Ovary (tissue), 9 donors: Measurements from ENCODE around the gene GATAD2A. TPM values are rescaled to one million over a fixed set of nuclear protein-coding genes. Genes with fewer than 3 reads are reported as not detected.

Source experiments
- DNase-seq, 5 donors: peaks; one replicate each; pipeline ENCODE4 v3.0.0-alpha.2; 2019 to 2020
- H3K27ac ChIP-seq, 2 donors: fragments of 200-600 bp; one replicate each; pipeline versions ENCODE4 v1.5.1 to v1.8.0; 2019 to 2022
- H3K27me3 ChIP-seq: fragments of 200-600 bp; one replicate; pipeline ENCODE4 v1.8.0; 2022
- H3K36me3 ChIP-seq: fragments of 200-600 bp; sonication (generic); one replicate; pipeline ENCODE4 v1.5.1; 2019
- H3K4me1 ChIP-seq: one replicate; pipeline ENCODE4 v1.8.1; 2013; ENCODE audit warnings: mild to moderate bottlenecking, moderate library complexity; ENCODE audit not compliant: insufficient read depth
- H3K4me3 ChIP-seq: fragments of 200-600 bp; sonication (generic); one replicate; pipeline ENCODE4 v1.5.1; 2017
- H3K9me3 ChIP-seq, 2 donors: fragments of 200-600 bp in 1 of 2; sonication (generic) in 1 of 2; one replicate each; pipeline versions ENCODE4 v1.5.1 to v1.8.1; 2013 to 2019; ENCODE audit warnings: mild to moderate bottlenecking in 1 of 2, moderate library complexity in 1 of 2
- EP300 ChIP-seq: sonication (generic); formaldehyde crosslinking; IDR thresholded peaks from one replicate; pipeline ENCODE4 v1.6.1; 2017; ENCODE audit warnings: antibody characterized with exemption
- POLR2A ChIP-seq: fragments of 450-650 bp; IDR thresholded peaks from one replicate; pipeline ENCODE4 v1.6.1; 2017; ENCODE audit warnings: antibody characterized with exemption, mild to moderate bottlenecking, moderate library complexity
- WGBS, 3 donors: extraction: QIAGEN DNeasy Blood & Tissue Kit in 1 of 3; methylation state at CpG; one replicate each; pipeline versions ENCODE4 v1.1.5 to v1.1.7; 2013 to 2017; 5-methylcytosine and 5-hydroxymethylcytosine counted together
- intact Hi-C, 4 donors: fragments of 100-400 bp; cut with DNase I; formaldehyde crosslinking; loops; one replicate each; pipeline versions ENCODE4 v1.11.0 to v1.15.1; 2022 to 2023
- polyA plus RNA-seq, 2 donors: library from polyadenylated mRNA; stranded (reverse); fragments of 200-250 nt in 1 of 2; fragments of 350-450 nt in 1 of 2; fragmentation: Illumina TruSeq in 1 of 2; extraction: RNeasy Lipid Tissue Mini Kit (QIAGEN cat#74804) in 1 of 2; gene quantifications; one replicate each; pipeline ENCODE4 v1.2.3, GENCODE V29; 2013 to 2014
- total RNA-seq, 7 donors: library from RNA; depleted of rRNA in 2 of 7; stranded (reverse); fragments of >200 nt in 2 of 7; fragmentation: NEBNext Ultra II Directional in 3 of 7; extraction: Animal tissue kit (Norgen Biotek cat#: 25700) in 3 of 7; gene quantifications; one replicate each; pipeline versions ENCODE4 v1.1.0 to v1.2.4, GENCODE V29; 2016 to 2023
- TF ChIP-seq, protein P1 (sequence below), 3 donors: fragments of 450-650 bp in 2 of 3; fragments of 200-600 bp in 1 of 3; IDR thresholded peaks; one replicate each; pipeline versions ENCODE4 v1.5.1 to v1.8.0; 2016 to 2022; ENCODE audit warnings: antibody characterized with exemption in 3 of 3, mild to moderate bottlenecking in 1 of 3
- donor health status: DM: no; HTN: no; CAD: no; lungs with moderate emphysema.
- donor health status: DM: no; HTN: no; CAD: no.
- donor health status: Bipolar disorder and iron deficiency.
- donor health status: DM: yes; HTN: yes; CAD: no.
- donor health status: DM: no; HTN: no; CAD: no.
- donor health status: DM: yes; HTN: yes; CAD: no.

GATAD2A gene
- total and polyA plus RNA-seq, 9 donors = 10.7 to 83.0 (median 52.2) TPM

DNA sequence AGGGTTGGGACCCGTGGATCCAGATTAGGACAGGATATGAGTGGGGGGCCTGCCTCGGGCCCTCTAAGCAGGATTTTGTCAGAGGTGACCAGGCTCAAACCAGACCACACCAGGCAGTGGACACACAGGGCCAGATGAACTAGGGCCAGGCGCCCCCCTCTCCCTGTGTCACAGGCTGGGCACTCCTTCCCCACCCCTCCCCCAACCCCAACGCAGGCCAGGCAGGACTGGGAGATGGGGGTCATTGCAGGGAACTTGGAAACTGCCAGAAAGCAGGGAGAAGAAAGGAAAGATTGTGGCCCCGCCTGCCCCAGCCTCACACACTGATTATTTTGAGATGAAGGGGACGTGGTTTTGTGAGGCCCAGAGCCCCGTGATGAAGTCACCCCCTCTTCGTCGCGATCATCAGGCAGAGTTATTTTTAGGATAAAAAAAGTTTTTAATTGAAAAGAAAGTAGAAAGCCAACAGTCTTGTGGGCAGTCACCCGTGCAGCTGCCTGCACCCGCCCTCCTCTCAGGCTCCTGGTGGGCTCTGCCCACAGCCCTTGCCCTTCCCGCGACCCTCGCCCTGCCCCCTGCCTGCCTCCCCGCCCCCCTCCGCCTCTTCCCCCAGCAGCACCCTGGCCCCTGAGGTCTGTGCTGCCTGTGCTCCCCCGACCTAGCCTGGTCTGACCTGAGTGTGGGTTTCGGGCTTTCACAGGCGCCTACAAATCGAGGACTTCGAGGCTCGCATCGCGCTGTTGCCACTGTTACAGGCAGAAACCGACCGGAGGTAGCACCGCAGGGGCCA lies 121.3 kb downstream of the GATAD2A start:
- Histone ChIP-seq H3K9me3 (no peaks in the 10 kb centered on the region), H3K36me3 (no peaks in the 10 kb centered on the region), H3K4me3 (no peak overlapping the region), H3K4me1 (no peaks in the 10 kb centered on the region), H3K27ac (no peak overlapping the region), H3K27me3 (no peaks in the 10 kb centered on the region)
- DNase-seq = no peak
- intact Hi-C loops = no loop called here
- TF ChIP-seq POLR2A (no peak), EP300 (no peak)
- TF ChIP-seq, protein P1, sequence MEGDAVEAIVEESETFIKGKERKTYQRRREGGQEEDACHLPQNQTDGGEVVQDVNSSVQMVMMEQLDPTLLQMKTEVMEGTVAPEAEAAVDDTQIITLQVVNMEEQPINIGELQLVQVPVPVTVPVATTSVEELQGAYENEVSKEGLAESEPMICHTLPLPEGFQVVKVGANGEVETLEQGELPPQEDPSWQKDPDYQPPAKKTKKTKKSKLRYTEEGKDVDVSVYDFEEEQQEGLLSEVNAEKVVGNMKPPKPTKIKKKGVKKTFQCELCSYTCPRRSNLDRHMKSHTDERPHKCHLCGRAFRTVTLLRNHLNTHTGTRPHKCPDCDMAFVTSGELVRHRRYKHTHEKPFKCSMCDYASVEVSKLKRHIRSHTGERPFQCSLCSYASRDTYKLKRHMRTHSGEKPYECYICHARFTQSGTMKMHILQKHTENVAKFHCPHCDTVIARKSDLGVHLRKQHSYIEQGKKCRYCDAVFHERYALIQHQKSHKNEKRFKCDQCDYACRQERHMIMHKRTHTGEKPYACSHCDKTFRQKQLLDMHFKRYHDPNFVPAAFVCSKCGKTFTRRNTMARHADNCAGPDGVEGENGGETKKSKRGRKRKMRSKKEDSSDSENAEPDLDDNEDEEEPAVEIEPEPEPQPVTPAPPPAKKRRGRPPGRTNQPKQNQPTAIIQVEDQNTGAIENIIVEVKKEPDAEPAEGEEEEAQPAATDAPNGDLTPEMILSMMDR (IDR thresholded peaks at IDR 0.05) = no peak
- 76 to 79% (median 78%) methylated on average over 28 of the region's 28 CpGs for WGBS, 3 donors

DNA sequence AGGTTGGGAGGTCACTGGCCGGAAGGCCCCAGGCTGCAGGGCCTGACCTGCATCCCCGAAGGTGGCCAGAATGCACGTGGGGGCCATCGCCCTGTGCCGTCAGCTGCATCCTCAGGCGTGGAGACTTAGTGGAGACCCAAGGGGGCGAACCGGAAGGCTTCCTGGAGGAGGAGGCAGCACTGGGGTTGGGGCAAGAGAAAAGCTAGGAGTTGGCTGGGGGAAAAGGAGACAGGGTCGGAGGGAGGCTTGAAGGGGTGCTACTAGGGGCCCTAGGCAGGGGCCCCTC lies 121.8 kb downstream of the GATAD2A start:
- peak in 1 of 5 donors; percentile 28 for DNase-seq
- Histone ChIP-seq H3K27ac (no peak overlapping the region), H3K27me3 (no peaks in the 10 kb centered on the region), H3K4me3 (no peak overlapping the region), H3K9me3 (no peaks in the 10 kb centered on the region), H3K36me3 (no peaks in the 10 kb centered on the region), H3K4me1 (no peaks in the 10 kb centered on the region)
- intact Hi-C loops = no loop called here
- TF ChIP-seq POLR2A (no peak), EP300 (no peak)
- TF ChIP-seq, protein P1 (IDR thresholded peaks at IDR 0.05) = no peak
- WGBS, 3 donors = 86 to 93% (median 89%) methylated on average over 9 of the region's 9 CpGs

DNA sequence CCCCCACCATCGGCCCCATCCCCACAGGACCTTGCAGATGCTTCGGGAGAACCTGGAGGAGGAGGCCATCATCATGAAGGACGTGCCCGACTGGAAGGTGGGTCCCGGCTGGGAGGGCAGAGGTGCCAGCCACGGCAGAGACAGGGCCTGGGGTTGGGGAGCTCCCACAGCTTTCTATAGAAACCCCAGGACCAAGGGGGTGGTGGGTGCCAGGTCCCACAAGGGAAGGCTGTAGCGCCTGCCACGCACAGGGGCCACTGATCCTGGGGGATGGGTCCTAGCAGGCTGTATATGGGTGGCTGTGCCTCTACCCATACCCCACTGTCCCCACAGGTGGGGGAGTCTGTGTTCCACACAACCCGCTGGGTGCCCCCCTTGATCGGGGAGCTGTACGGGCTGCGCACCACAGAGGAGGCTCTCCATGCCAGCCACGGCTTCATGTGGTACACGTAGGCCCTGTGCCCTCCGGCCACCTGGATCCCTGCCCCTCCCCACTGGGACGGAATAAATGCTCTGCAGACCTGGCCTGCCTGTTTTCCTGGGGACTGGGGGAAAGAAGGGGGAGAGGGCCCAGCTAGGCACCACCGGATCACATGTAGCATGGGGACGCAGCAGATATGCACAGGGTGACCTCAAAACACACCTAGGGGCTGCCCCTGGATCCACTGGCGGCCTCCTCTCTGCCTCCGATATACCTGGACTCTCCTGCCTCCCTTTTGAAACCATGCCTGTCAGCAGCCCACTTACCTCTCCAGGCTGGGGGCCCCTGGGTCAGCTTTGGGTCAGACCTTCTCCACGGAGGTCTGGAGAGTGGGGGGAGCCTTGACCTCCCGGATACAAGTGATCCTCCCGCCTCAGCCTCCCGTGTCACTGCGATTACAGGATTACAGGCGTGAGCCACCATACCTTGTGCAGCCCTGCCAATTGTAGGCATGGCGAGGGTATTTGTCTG lies 122.5 kb downstream of the GATAD2A start:
- H3K27ac ChIP-seq = no peak overlapping the region
- WGBS, 3 donors = 77 to 86% (median 81%) methylated on average over 27 of the region's 27 CpGs
- DNase-seq = peak in 1 of 5 donors; percentile 23
- H3K36me3 ChIP-seq = no peaks in the 10 kb centered on the region
- intact Hi-C loops = no loop called here
- no peaks in the 10 kb centered on the region for H3K27me3 ChIP-seq
- no peaks in the 10 kb centered on the region for H3K9me3 ChIP-seq
- no peak overlapping the region for H3K4me3 ChIP-seq
- TF ChIP-seq EP300 = no peak
- TF ChIP-seq, protein P1 (IDR thresholded peaks at IDR 0.05) = no peak
- H3K4me1 ChIP-seq = no peaks in the 10 kb centered on the region

DNA sequence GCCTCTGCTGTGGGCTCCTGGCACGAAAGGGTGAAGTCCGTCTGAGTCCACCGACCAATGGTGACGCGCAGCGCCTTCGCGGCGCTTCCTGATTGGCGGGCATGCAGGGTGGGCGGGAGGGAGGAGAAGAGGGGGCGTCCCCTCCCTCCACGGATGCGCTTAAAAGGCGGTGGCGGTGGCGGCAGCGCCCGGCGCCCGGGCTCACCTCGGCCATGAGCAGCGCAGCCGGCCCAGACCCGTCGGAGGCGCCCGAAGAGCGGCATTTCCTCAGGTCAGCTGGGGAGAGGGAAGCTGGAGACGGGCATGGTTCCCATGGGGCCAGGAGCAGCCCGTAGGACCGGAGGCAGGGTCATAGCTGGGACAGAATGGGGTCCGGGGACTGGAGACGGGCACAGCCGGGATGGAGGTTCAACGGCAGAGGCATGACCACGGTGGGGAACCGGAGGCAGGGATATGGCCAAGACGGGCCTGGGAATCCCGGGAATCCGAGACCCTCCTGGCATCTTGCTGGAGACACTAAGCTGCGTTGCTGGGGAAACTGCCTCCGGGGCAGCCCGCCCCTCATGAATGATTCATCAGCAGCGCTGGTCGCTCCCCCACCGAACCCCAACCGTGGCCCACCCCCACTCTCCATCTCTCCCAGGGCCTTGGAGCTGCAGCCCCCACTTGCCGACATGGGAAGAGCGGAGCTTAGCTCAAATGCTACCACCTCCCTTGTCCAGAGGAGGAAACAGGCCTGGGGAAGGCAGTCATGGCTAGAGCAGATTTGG lies 123.4 kb downstream of the GATAD2A start, which contains the start of gene YJEFN3:
Gene YJEFN3, plus strand, starts transcription at position 191 of the 770 bp plus-strand sequence. Its CDS starts 22 bp downstream, at position 213.
- WGBS, 3 donors = 13 to 22% (median 17%) methylated on average over 50 of the region's 50 CpGs
- intact Hi-C loops = no loop called here
- Histone ChIP-seq H3K9me3 (no peaks in the 10 kb centered on the region), H3K4me3 (no peak within 1 kb of the TSS), H3K4me1 (no peaks in the 10 kb centered on the region), H3K27ac (no peak within 1 kb of the TSS), H3K27me3 (no peaks in the 10 kb centered on the region), H3K36me3 (no peaks in the 10 kb centered on the region)
- peak in 2 of 5 donors; percentile 46 to 67 for DNase-seq
- TF ChIP-seq EP300 = no peak
- TF ChIP-seq POLR2A = no peak
- TF ChIP-seq, protein P1 (IDR thresholded peaks at IDR 0.05) = no peak
